IMR-90 (cell line): ENCODE measurements around the gene SERPINB1. TPM values are rescaled to one million over a fixed set of nuclear protein-coding genes. Genes with fewer than 3 reads are reported as not detected.

Experiments
- ATAC-seq: fragments of 200-7000 bp; cut with Tn5 transposase; 2 replicates; pipeline ENCODE4 v1.9.1; 2020; ENCODE audit warnings: low read depth, mild to moderate bottlenecking, moderate library complexity
- BruUV-seq: library from RNA; stranded (reverse); fragments of 400-500 nt; replicated peaks from 2 replicates; lab custom pipeline; 2021; lab: Mats Ljungman, UMichigan
- CTCF ChIA-PET: fragments of 300-600 bp; formaldehyde crosslinking; extraction: SDS; loops from one replicate; lab custom pipeline; 2021; ENCODE audit warnings: antibody characterized with exemption; lab: Yijun Ruan, JAX
- POLR2A ChIA-PET: fragments of 300-600 bp; sonication (Branson Sonifier 250); formaldehyde crosslinking; loops from one replicate; lab custom pipeline; 2022; ENCODE audit warnings: antibody characterized with exemption; ENCODE audit not compliant: unreplicated experiment; lab: Charles Lee
- DNase-seq: peaks from one replicate; pipeline ENCODE4 v3.0.0; 2013
- H2AFZ ChIP-seq: replicated peaks from 2 replicates; pipeline ENCODE3; 2013; ENCODE audit warnings: low read length, mild to moderate bottlenecking; ENCODE audit not compliant: poor library complexity
- H2AK5ac ChIP-seq: 2 replicates; pipeline ENCODE4 v1.6.1; 2013; ENCODE audit warnings: low read depth, low read length, inconsistent platforms
- H2AK9ac ChIP-seq: replicated peaks from 2 replicates; pipeline ENCODE3; 2013; ENCODE audit warnings: mild to moderate bottlenecking, low read depth, low read length, moderate library complexity; ENCODE audit not compliant: poor library complexity
- H2BK120ac ChIP-seq: 2 replicates; pipeline ENCODE4 v1.6.1; 2013; ENCODE audit warnings: low read depth, low read length, inconsistent platforms
- H2BK15ac ChIP-seq: 3 replicates; pipeline ENCODE4 v1.6.1; 2013; ENCODE audit warnings: low read depth, low read length, inconsistent platforms
- H2BK20ac ChIP-seq: 2 replicates; pipeline ENCODE4 v1.6.1; 2013; ENCODE audit warnings: low read depth, mild to moderate bottlenecking, inconsistent platforms, low read length, moderate library complexity
- H2BK5ac ChIP-seq: 2 replicates; pipeline ENCODE4 v1.6.1; 2013; ENCODE audit warnings: mild to moderate bottlenecking, low read depth, low read length, inconsistent platforms; ENCODE audit not compliant: poor library complexity, severe bottlenecking
- H3K14ac ChIP-seq: replicated peaks from 2 replicates; pipeline ENCODE4 v1.6.1; 2013; ENCODE audit warnings: low read depth, low read length, inconsistent platforms
- H3K18ac ChIP-seq: 2 replicates; pipeline ENCODE4 v1.6.1; 2013; ENCODE audit warnings: low read depth, low read length, control low read depth
- H3K23ac ChIP-seq: 2 replicates; pipeline ENCODE4 v1.6.1; 2013; ENCODE audit warnings: low read depth, low read length, inconsistent platforms
- H3K27ac ChIP-seq: 2 replicates; pipeline ENCODE4 v1.5.1; 2013; ENCODE audit warnings: mild to moderate bottlenecking, control low read depth, low read length; ENCODE audit not compliant: insufficient read depth
- H3K27me3 ChIP-seq: 2 replicates; pipeline ENCODE4 v1.6.1; 2013; ENCODE audit warnings: low read length; ENCODE audit not compliant: control insufficient read depth, insufficient read depth
- H3K36me3 ChIP-seq: 2 replicates; pipeline ENCODE4 v1.6.1; 2013; ENCODE audit warnings: low read length, mixed read lengths; ENCODE audit not compliant: control insufficient read depth, insufficient read depth
- H3K4ac ChIP-seq: 2 replicates; pipeline ENCODE4 v1.6.1; 2013; ENCODE audit warnings: low read depth, low read length, inconsistent platforms
- H3K4me1 ChIP-seq: 2 replicates; pipeline ENCODE4 v1.6.1; 2013; ENCODE audit warnings: low read length, mixed read lengths; ENCODE audit not compliant: control insufficient read depth, insufficient read depth
- H3K4me2 ChIP-seq: 2 replicates; pipeline ENCODE4 v1.6.1; 2013; ENCODE audit warnings: low read depth, mild to moderate bottlenecking, control low read depth, low read length, moderate library complexity
- H3K4me3 ChIP-seq: 2 replicates; pipeline ENCODE4 v1.5.1; 2013; ENCODE audit warnings: low read depth, mild to moderate bottlenecking, control low read depth, low read length, moderate library complexity; ENCODE audit not compliant: insufficient read depth
- H3K56ac ChIP-seq: 2 replicates; pipeline ENCODE4 v1.6.1; 2013; ENCODE audit warnings: low read length, inconsistent platforms; ENCODE audit not compliant: insufficient read depth; ENCODE audit errors: extremely low read depth
- H3K79me1 ChIP-seq, 2 experiments: 2 replicates each; pipeline ENCODE4 v1.6.1; 2013; ENCODE audit warnings: low read length in 2 of 2, inconsistent platforms in 1 of 2, low read depth in 1 of 2
- H3K9ac ChIP-seq: 2 replicates; pipeline ENCODE4 v1.6.1; 2013; ENCODE audit warnings: low read depth, low read length, control low read depth
- H3K9me1 ChIP-seq: 2 replicates; pipeline ENCODE4 v1.6.1; 2013; ENCODE audit warnings: low read length, inconsistent platforms; ENCODE audit not compliant: insufficient read depth
- H3K9me3 ChIP-seq: 2 replicates; pipeline ENCODE4 v1.6.1; 2013; ENCODE audit warnings: low read length; ENCODE audit not compliant: control insufficient read depth, insufficient read depth
- H4K20me1 ChIP-seq: 2 replicates; pipeline ENCODE4 v1.6.1; 2013; ENCODE audit warnings: low read length, inconsistent platforms; ENCODE audit not compliant: insufficient read depth
- H4K5ac ChIP-seq: 2 replicates; pipeline ENCODE4 v1.6.1; 2013; ENCODE audit warnings: mild to moderate bottlenecking, low read depth, low read length, control low read depth
- H4K8ac ChIP-seq, 2 experiments: 2 replicates each; pipeline ENCODE4 v1.6.1; 2013; ENCODE audit warnings: low read depth in 2 of 2, low read length in 2 of 2, control low read depth in 1 of 2, inconsistent platforms in 1 of 2
- H4K91ac ChIP-seq: 2 replicates; pipeline ENCODE4 v1.6.1; 2013; ENCODE audit warnings: low read depth, low read length, inconsistent platforms; ENCODE audit not compliant: insufficient read depth
- BHLHE40 ChIP-seq: fragments of 150-350 bp; IDR thresholded peaks from 2 replicates; pipeline ENCODE4 v1.6.1; 2016; ENCODE audit warnings: mild to moderate bottlenecking, low read depth, low read length
- CEBPB ChIP-seq: IDR thresholded peaks from 2 replicates; pipeline ENCODE4 v1.6.1; 2012; ENCODE audit warnings: low read depth, low read length, improper control_type of control experiment
- CHD1 ChIP-seq: IDR thresholded peaks from 2 replicates; pipeline ENCODE4 v1.6.1; 2012; ENCODE audit warnings: low read depth, low read length, improper control_type of control experiment
- CTCF ChIP-seq: conservative IDR thresholded peaks from 2 replicates; pipeline ENCODE4 v1.5.1; 2012; ENCODE audit warnings: mild to moderate bottlenecking, low read depth, low read length, improper control_type of control experiment
- FOS ChIP-seq: fragments of 150-350 bp; IDR thresholded peaks from 2 replicates; pipeline ENCODE4 v1.6.1; 2016; ENCODE audit warnings: low read depth, low read length
- MAFK ChIP-seq: IDR thresholded peaks from 2 replicates; pipeline ENCODE4 v1.6.1; 2012; ENCODE audit warnings: low read depth, low read length, improper control_type of control experiment
- MAZ ChIP-seq: IDR thresholded peaks from 2 replicates; pipeline ENCODE4 v1.6.1; 2012; ENCODE audit warnings: low read depth, mild to moderate bottlenecking, low read length, improper control_type of control experiment, moderate library complexity, borderline replicate concordance
- MXI1 ChIP-seq: IDR thresholded peaks from 2 replicates; pipeline ENCODE4 v1.6.1; 2012; ENCODE audit warnings: low read depth, mild to moderate bottlenecking, low read length, moderate library complexity, borderline replicate concordance
- NFE2L2 ChIP-seq: fragments of 150-350 bp; IDR thresholded peaks from 2 replicates; pipeline ENCODE4 v1.6.1; 2016; ENCODE audit warnings: low read depth, mild to moderate bottlenecking, low read length
- POLR2A ChIP-seq: IDR thresholded peaks from 2 replicates; pipeline ENCODE4 v1.6.1; 2012; ENCODE audit warnings: mild to moderate bottlenecking, low read depth, low read length
- RAD21 ChIP-seq: IDR thresholded peaks from 2 replicates; pipeline ENCODE4 v1.6.1; 2012; ENCODE audit warnings: low read length, improper control_type of control experiment
- RCOR1 ChIP-seq: IDR thresholded peaks from 2 replicates; pipeline ENCODE4 v1.6.1; 2012; ENCODE audit warnings: mild to moderate bottlenecking, low read length, improper control_type of control experiment; ENCODE audit not compliant: insufficient replicate concordance
- RFX5 ChIP-seq: IDR thresholded peaks from 2 replicates; pipeline ENCODE4 v1.8.0; 2012; ENCODE audit warnings: low read depth, mild to moderate bottlenecking, low read length, moderate library complexity
- SMC3 ChIP-seq: fragments of 150-350 bp; IDR thresholded peaks from 2 replicates; pipeline ENCODE4 v1.6.1; 2016; ENCODE audit warnings: low read depth, mild to moderate bottlenecking, antibody characterized with exemption, low read length, moderate library complexity
- WGBS, 2 experiments: methylation state at CpG; one replicate each; pipeline versions ENCODE4 v1.1.5 to v1.1.7; 2013; ENCODE audit warnings: missing lambda C conversion rate in 2 of 2; ENCODE audit not compliant: insufficient read length in 1 of 2; ENCODE audit errors: extremely low coverage in 2 of 2; 5-methylcytosine and 5-hydroxymethylcytosine counted together
- dilution Hi-C: fragments of 300-500 bp; cut with HindIII; formaldehyde crosslinking; loops from one replicate; pipeline ENCODE4 v1.14.3; 2018; ENCODE audit warnings: low sequenced_read_pairs; ENCODE audit not compliant: unreplicated experiment
- in situ Hi-C: fragments of 300-500 bp; cut with MboI; formaldehyde crosslinking; loops from 3 replicates; pipeline ENCODE4 v1.14.3; 2019; ENCODE audit warnings: low sequenced_read_pairs, inconsistent platforms, mixed read lengths
- intact Hi-C: fragments of 100-400 bp; cut with micrococcal nuclease; formaldehyde crosslinking; loops from 2 replicates; pipeline ENCODE4 v1.10.0; 2022
- polyA plus RNA-seq, 3 experiments: library from polyadenylated mRNA; depleted of rRNA; stranded (reverse); fragments of >200 nt; gene quantifications; 2 replicates each; pipeline ENCODE4 v1.2.3, GENCODE V29; 2012; ENCODE audit warnings: low replicate concordance in 1 of 3
- total RNA-seq: library from RNA; depleted of rRNA; stranded (reverse); fragments of >200 nt; gene quantifications from 2 replicates; pipeline ENCODE4 v1.2.3, GENCODE V29; 2012
- TF ChIP-seq, protein P1 (sequence below): fragments of 150-350 bp; IDR thresholded peaks from 2 replicates; pipeline ENCODE4 v1.6.1; 2016; ENCODE audit warnings: low read depth, mild to moderate bottlenecking, low read length, moderate library complexity, borderline replicate concordance

SERPINB1 gene
- total and polyA plus RNA-seq, 2 of the 4 experiments (the other 2 are of a cell fraction) = 6.1 to 9.1 TPM

- Histone ChIP-seq H3K23ac (no peak overlapping the region), H3K9ac (no peak overlapping the region), H3K9me1 (peaks cover 17% of the 10 kb centered on the region; the same call in 1 of the 2 replicates), H3K9me3 (no peaks in the 10 kb centered on the region), H3K14ac (peak overlapping the region; percentile 22; the same call in 1 of the 2 replicates), H2BK15ac (0 out of 3 replicates have a peak overlapping the region, but pooled peaks have one; percentile 47), H2BK120ac (peak overlapping the region; percentile 40; the same call in 1 of the 2 replicates), H3K79me1 (peaks cover 7 to 46% of the 10 kb centered on the region in 2 experiments; a peak in 3 of 4 replicates), H4K20me1 (peaks cover 4% of the 10 kb centered on the region), H2BK5ac (no peak overlapping the region), H3K27ac (no peak overlapping the region), H4K91ac (peak overlapping the region; percentile 49), H3K4me3 (no peak overlapping the region), H3K4me2 (no peak overlapping the region), H2AK9ac (peak overlapping the region; percentile 34), H3K4me1 (peaks cover 17% of the 10 kb centered on the region), H2AK5ac (peak overlapping the region; percentile 82), H2AFZ (no peak overlapping the region), H4K8ac (peak overlapping the region in 1 of 2 experiments; percentile 17; a peak in 1 of 4 replicates), H3K56ac (no peak overlapping the region), H3K4ac (peak overlapping the region; percentile 18), H4K5ac (peak overlapping the region; percentile 35), H3K27me3 (no peaks in the 10 kb centered on the region), H3K36me3 (no peaks in the 10 kb centered on the region), H3K18ac (0 out of 2 replicates have a peak overlapping the region, but pooled peaks have one; percentile 20), H2BK20ac (0 out of 2 replicates have a peak overlapping the region, but pooled peaks have one; percentile 4)
- intact Hi-C loops (no loop called here), dilution Hi-C loops (no loop called here), in situ Hi-C loops (loop anchor here (5.0 to 10.0 kb wide), 2 partner anchors 49 to 141 kb away; partner anchors contain the start of gene SERPINB1)
- no peak for DNase-seq
- BruUV-seq = no TSS peak
- POLR2A ChIA-PET = no interaction called here
- ATAC-seq = no peak
- 80% methylated on average over 2 of the region's 9 CpGs; no CpG with 5 or more reads in 1 of the 2 experiments for WGBS, 2 experiments
- CTCF ChIA-PET = interaction anchor here (0.9 to 1.0 kb wide), 2 partner anchors 46 to 48 kb away, joined by 3 to 10 read pairs; partner anchors contain the start of gene SERPINB1
- TF ChIP-seq POLR2A = no peak
- no peak for TF ChIP-seq CHD1
- TF ChIP-seq BHLHE40 = no peak
- no peak for TF ChIP-seq RCOR1
- no peak for TF ChIP-seq RAD21
- TF ChIP-seq FOS = no peak
- no peak for TF ChIP-seq MAFK
- TF ChIP-seq MXI1 = no peak
- TF ChIP-seq RFX5 = no peak
- no peak for TF ChIP-seq MAZ
- TF ChIP-seq CTCF = no peak
- TF ChIP-seq CEBPB = no peak
- no peak for TF ChIP-seq NFE2L2
- TF ChIP-seq, protein P1, sequence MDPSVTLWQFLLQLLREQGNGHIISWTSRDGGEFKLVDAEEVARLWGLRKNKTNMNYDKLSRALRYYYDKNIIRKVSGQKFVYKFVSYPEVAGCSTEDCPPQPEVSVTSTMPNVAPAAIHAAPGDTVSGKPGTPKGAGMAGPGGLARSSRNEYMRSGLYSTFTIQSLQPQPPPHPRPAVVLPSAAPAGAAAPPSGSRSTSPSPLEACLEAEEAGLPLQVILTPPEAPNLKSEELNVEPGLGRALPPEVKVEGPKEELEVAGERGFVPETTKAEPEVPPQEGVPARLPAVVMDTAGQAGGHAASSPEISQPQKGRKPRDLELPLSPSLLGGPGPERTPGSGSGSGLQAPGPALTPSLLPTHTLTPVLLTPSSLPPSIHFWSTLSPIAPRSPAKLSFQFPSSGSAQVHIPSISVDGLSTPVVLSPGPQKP = no peak
- TF ChIP-seq SMC3 = no peak
Observed at GRCh38 chr6:2793534-2794151, 48.0 kb downstream of the SERPINB1 start.
